Iris pigment epithelial cell (primary cell): ENCODE data around the gene GNA12.

Experiments
- DNase-seq: peaks from one replicate; pipeline ENCODE4 v3.0.0-alpha.2; 2011; ENCODE audit warnings: low read depth

Gene GNA12

DNA sequence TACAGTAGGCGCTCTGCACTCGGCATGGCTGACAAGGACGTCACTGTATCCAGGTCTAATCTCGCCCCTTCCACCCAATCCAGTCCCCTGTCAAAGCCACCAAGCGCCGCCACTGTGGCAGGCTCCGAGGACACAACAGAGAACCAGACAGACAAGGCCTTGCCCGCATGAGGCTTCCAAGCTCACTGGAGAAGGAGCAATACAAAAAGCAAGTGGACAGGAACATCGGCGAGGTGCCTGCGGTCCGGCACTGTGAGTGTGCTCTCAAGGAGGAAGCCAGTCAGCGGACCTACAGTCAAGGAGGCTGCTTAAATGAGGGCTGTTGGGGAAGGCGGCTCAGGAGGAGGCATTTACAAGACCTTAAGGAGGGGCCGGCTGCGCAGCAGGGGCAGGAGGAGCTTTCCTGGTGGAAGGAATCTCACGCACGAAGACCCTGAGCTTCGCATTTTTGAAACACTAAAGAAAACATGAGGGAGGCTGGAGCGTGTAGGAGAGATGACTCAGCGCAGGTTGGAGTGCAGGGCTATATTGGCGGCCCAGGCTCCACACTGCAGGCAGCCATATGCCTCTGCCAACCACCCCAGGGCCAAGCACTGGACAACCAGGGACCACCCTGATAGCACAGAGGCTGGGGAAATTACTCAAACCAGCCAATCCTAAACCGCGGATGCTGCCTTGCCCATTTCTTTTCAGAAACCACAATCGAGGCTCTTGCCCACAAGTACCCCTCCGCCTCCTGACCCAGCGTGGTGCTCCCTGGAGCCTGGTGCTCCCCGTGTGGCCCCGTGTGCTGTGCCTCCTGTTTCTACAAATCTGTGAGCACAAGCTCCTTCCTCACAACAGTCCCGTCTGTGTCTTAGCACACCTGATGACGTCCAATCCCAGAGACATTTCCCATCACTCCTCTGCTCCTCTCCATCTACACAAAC, 28.9 kb downstream of the GNA12 start:
- no peak for DNase-seq

DNA sequence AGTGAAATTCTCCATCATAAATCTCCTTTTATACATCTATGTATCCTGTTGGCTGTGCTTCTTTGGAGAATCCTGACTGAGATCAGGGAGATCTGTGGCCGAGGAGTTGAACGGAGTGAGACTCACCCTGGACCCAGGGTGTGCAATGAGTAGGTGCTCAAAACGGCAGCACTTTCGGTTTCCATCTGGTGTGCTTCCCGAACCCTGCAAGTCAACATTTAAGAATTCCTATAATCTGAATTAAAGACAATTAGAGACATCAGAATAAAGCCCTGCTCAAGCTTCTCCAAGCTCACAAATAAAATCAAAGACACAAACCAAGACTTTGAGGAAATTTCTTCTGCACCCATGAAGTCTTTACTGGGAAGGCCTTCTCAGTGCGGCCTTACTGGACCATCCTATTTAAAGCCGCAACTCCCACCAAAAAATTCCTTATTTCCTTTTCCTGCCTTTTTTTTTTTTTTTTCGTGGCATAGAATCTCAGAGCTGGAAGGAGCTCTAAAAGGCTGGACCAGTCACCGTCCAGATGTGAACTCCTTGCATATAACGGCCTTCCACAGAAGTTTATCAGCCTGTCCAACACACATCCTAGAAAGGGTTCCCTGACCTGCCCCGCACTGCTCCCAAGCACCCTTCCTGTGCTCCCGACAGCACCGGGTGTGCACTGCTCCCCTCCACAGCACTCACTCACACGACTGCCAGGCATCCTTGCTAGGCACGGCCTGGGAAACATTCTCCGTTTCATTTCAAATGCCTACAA, 29.7 kb downstream of the GNA12 start:
- DNase-seq = no peak

DNA sequence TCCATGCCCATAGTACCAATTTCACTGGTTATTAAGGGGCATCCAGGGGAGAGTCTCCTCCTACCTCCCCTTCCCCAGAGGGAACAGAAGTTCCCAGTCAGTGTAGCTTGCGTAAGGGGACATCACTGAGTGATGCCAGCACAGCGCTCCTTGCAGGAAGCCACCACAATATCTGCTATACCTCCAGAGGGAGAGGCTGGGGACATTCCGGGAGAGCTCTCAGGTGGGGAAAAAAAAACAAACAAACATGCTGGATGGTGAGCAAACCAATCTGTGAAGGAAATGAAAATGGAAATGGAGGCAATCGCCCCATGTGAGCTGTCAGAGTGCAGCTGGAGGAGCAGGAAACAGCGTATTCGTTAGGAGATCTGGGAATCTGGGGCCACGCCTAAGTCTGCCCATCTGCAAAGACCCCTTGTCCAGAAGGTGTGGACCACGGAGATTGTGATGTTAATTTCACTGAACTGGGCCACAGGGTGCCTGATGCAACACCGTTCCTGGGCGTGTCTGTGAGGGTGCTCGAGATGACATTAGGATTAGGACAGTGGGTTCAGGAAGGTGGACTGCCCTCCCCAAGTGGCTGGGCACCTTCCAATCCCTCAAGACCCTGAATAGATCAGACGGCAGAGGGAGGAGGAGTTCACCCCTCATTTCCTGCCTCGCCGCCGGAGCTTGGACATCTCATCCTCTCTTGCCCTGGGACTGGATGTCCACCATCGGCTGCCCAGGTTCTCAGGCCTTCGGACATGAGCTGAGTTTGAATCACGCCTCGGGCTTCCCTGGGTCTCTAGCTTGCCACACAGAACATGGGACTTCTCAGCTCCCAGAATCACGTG, 30.5 kb downstream of the GNA12 start:
- DNase-seq = no peak

DNA sequence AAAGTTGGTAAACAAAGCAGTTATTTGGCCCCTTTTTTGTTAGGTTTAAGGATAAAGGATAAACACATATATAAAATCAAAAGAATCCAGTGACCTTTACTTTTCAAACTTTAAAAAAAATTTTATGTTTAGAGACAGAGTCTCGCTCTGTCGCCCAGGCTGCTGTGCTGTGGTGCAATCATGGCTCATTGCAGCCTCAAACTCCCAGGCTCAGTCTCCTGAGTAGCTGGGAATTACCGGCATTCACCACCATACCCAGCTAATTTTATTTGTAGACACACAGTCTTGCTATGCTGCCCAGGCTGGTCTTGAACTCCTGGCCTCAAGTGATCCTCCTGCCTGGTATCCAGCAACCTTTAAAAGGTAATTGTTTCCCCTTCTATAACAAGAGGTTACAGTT, 31.3 kb downstream of the GNA12 start:
- peak; percentile 63 for DNase-seq

DNA sequence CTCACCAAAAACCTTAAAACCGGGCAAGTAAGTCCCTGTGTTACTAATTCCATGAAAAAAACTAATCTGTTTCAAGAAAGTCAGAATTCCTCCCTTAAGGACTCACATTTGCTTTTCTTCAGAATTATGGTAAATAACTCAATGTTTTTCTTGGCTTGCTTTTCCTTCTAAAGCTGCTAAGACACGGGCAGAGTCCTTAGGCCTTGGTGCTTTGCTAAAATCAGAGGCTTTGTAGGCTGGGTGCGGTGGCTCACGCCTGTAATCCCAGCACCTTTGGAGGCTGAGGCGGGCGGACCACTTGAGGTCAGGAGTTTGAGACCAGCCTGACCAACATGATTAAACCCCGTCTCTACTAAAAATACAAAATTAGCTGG, 32.0 kb downstream of the GNA12 start:
- peak; percentile 59 for DNase-seq

DNA sequence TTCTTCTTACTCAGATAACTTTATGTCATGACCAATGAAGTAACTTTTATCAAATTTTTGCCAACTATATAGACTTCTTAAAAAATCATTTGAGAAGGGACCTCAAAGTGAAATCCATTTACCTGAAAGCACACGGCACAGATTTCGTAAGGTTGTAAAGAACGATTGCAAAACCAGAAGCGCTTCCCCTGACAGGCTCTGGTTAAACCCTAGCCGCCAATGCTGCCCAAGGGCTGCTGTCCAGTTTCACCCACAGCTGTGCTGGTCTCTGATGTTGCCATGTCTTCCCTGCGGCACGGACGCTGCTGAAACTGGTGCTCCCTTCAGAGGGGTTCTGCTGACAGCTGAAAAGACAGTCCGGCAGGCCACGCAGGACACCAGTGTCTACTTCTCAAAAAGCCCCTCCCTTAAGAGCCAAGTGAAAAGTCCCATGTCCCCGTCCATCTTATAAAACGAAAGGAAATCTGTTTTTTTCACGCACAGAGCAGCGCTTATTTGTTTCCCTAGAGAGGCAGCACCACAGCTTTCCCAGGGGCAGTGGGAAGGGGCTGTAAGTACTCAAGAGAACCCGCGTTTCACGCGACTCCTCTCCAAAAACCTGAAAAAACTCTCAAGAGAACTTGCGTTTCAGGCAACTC, 32.5 kb downstream of the GNA12 start:
- DNase-seq = peak; percentile 69

DNA sequence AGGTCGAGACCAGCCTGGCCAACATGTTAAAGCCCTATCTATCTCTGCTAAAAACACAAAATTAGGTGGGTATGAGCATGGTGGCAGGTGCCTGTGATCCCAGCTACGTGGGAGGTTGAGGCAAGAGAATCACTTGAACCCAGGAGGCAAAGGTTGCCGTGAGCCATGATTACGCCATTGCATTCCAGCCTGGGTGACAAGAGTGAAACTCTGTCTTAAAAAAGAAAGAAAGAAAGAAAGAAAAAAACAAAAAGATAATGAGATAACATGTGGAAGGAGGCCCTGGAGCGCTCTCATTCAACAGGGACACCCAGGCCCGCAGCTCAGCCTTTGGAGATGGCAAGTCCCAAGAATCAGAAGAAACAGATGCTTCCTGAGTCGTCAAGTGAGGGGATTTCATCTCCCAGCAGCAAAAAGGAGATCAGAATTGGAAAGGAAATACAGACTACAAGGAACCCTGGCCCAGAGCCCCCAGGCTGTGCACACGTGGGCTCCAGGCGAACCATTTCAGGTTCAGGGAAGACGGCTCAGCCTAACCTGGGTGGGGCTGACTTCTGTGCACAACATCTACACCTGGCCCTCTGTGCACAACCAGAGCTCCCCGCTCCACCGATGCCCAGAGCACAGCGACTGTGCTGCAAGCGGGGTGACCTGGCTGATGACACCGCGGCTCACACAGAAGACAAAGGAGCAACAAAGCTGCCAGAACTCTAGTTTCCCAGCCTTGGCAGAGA, 33.3 kb downstream of the GNA12 start:
- DNase-seq = no peak

DNA sequence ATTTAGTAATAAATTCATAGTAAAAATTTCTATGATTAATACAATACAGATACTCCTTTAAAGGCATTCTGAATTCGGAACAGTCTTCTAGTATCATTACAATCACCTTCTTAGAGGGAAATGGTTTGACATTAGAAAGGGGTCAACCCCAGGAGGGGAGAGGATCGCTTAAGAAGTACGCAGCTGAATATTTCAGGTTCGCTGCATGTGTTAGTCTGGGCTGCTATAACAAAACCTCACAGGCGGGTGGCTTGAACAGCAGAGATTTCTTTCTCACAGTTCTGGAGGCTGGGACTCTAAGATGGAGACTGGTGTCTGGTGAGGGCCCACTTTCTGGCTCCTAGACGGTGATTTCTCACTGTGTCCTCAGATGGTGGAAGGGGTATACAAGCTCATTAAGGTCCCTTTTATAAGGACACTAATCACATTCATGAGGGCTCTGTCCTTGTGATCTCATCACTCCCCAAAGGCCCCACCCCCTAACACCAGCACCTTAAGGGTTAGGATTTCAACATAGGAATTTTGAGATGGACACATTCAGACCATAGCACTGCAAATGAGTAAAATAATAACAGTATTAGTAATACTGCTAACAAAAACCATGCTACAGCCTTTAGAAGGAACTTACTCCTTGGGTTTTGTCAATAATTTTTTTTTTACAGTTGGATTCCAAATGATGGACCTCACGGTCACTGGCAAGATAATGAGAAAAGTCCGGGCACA, 34.0 kb downstream of the GNA12 start:
- peak; percentile 81 for DNase-seq

DNA sequence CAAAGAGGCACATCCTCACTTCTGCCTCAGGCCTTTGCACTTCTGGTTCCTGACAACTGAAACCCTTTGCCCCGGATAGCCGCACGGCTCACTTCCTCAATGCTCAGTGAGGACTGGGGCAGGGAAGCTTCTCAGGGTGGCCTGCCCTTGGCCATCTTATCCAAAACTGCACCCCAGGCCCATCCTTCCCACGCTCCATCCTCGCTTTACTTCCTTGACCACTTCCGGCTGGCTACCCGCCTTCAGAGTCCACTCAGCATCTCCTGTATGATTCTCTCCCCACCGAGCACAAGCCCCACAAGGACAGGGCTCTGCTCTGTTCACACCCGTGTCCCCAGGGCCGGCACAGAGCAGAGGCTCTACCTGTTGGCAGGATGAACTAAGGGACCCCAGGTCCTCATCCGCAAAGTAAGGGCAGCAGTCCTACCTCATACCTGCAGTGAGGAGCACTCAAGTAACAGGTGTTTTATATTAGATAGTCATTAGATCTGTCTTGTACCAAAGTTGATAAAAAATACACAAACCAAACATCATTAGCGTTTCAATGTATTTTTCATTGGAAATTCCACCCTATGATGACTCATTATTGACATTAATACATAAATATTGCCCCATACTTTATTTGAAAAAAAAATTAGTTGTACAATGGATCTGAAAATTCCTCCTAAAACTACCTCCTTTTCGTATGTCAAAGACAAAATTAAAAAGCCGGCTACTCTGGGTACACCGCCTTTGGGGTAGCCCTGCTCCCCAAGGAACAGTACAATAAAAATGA, 35.0 kb downstream of the GNA12 start:
- DNase-seq = no peak

DNA sequence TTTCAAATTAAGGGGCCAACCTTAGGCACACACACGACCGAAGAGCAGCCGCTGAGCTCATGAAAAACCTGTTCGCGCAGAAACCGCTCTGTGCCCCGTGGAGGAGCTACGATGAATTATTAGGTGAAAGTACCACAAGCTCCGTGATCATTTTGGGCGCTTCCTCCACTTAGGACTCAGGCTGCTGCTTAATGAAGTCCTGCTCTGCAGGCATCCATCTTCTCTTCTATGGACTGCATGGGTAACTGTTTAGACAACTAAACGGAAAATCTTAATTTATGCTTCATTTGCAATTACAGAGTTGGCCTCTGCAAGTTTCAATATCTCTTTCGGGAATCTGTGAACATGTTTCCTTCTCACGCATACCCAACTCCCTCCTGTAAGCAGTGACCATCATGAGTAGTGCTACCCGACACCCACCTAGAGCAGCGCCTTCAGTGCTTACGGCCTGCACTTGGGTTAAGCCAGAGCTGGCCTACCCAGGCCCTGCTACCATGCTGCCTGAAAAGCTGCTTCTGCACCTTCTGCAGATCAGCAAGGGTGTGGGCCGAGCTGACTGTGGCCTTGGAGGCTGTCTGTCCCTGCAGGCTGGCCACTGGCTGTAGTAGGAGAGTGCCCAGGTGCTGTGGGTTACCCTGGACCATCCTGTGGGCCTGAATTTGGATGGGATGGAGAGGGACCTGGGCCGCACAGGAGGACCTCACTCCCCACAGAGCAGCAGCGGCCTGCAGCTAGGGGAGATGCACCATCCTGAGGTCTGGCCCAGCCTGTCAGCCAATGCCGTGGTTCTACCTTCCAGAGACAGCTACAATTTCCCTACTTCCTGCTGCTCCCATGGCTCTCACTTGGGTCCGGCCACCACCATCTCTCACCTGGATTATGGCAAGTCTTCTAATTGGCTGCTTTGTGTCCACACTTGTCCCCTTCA, 36.0 kb downstream of the GNA12 start:
- no peak for DNase-seq

DNA sequence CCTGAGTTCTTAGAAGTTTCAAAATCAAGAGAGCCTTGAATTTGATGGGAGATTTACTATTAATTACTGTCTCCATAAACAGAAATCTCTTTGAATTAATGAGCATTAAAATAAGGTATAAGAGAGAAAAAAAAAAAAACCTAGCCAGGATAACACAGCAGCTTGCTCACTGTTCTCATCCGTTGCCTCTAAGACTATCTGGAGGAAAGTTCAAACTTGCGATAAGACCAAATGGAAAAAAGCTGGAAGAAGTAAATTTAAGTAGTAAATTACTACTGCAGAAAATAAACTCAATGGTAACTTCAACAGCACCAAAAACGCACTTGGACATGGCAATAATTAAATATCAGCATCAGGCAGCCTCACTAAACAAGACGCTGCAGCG, 36.7 kb downstream of the GNA12 start:
- DNase-seq = no peak

DNA sequence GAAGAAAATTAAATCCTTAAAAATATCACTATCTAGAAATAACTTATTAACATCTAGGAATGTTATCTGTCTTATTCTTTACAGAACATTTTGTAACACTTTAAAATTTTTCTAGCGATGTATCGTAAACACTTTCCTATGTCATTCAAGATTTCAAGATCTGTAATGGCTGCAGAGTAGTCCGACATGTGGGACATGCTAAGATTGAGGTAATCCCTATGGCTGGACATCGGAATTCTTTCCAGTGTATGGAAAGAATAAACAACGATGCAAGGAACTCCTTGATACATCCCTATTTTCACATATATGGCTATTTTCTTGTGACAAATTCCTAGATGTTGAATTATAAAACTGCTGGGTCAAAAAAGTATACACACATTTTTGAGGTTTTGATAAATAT, 37.5 kb downstream of the GNA12 start:
- no peak for DNase-seq

DNA sequence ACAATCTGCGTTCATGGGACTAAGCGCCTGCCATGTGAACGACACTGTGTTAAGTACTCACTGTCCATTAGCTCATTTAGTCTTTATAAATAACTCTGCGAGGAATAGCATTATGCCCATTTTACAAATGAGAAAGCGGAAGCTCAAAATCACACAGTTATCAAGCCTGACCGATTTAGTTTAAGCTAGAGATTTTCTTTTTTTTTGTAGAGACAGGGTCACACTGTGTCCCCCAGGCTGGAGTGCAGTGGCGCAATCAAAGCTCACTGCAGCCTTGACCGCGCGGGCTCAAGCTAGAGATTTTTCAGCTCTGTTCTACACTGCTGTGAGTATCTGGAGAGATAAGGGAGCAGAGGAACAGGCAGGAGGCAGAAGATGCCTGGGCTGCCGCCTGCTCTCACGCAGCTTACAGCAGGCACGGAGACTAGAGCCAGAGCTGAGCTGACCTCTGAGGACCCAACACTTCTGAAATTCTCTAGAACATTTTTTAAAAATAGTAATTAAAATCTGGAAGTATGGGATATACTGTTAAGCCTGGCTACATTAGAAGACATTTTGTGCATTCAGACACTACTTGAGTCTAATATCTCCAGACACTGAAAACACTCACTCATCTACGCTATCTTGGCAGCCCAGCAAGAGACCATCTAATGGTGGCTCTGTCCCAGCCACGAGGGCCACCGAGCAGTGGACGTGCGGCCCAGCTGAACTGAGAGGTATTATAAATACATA, 38.7 kb downstream of the GNA12 start:
- DNase-seq = no peak

DNA sequence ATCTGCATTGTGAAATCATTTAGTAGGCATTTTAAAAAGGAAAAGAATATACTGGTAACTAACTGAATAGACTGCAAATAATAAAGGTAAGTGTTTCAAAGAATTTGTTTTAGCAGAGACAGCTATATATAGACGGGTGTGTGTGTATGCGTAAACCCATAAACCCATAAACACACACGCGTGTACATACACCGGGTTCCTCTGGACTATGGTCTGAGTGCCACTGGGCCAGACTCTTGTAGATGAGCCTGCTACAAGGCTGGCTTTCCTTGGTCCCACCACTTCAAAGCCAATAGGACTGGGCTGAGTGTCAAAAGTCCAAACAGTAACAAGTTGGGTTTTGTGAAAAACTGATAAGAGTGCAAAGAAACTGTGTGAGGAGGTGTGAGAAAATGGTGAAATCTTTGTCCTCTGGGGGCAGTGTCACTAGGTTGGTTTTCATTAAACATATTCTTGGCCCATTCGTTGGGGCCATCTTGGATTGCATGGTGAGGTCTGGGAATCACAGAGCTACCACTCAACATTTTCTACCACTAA, 39.8 kb downstream of the GNA12 start:
- no peak for DNase-seq

DNA sequence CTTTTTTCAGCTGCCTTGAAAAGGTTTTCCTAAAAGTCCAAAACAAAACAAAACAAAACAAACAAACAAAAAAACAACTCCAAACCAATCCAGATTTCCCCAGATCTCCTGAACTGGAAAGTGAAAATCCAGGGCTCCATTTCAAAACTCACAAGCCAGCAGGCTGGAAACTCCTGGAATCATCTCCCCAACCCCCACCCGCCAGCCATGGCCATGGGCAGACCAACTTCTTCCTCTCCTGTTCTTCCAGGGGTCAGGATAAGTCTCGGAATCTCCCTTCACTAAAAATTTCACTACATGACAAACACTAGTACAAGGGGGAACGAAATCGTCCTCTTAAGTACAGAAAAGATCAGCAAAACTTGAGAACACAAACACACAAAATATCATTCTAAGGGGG, 40.4 kb downstream of the GNA12 start:
- no peak for DNase-seq

DNA sequence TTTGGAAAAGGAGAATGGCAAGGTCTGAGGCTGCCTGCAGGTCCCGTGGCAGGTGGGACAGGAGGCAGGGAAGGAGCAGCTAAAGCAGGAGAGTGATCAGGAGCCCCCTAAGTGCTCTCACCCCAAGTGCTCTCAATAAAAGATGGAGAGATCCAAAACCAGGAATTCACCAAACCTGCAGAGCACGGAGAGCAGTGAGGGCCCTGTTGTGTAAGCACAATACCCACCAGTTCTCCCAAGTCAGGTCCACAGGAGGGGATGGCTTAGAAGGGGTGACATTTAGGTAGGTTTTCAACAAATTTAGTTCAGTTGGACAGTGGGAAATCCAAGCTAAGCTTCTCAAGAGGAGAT, 40.8 kb downstream of the GNA12 start:
- DNase-seq = no peak

DNA sequence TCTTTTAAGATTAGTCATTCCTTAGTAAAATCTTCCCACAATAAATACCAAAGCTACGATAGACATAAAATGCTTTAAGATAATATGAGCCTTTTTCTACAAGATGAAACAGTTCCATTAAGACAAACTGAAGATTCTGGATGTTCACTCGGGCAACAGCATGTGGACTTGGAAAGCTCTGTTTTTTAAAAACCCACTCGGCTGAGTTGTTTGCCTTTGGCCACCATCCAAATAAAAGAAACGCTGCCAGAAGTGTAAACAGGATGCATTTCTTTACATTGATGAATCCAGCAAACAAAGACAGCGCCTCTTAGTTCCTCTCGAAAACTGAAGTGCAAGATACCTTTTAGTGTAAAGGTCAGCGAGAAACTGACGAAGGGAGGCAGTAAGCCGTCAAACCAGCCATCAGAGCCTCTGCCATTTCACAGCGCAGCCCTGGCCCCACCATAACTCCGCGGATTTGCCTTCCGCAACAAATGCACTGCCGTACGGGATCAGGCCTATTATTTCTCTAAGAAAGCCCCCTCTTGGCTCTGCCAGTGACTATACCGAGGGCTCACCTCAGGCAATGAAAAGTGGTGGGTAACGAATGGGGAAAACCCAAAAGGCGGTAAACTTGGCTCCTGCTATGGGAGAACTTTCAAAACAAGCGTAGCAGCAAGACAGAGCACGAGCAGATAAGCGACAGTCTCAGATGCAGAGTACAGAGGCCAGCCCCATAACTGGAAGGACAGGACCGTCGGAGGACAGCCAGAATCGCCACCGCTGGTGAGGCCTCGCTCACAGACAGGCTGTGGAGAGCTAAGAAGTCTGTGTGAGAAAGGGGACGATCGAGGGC, 41.4 kb downstream of the GNA12 start:
- DNase-seq = peak; percentile 63
